ENCODE data around the gene TK2. TPM values are rescaled to one million over a fixed set of nuclear protein-coding genes. Genes with fewer than 3 reads are reported as not detected.
"Not testable (repeated sequence)": the region's sequence is repeated elsewhere in the genome, so short reads cannot be mapped to it uniquely, and the experiment has no call there.

TK2 gene
- total RNA-seq, result 10 to 100 TPM; 15.7 to 20.6 (median 16.6) TPM

- Histone ChIP-seq H3K36me3 (no peaks in the 10 kb centered on the region), H3K27me3 (no peaks in the 10 kb centered on the region), H3K9me3 (no peaks in the 10 kb centered on the region), H3K27ac (peak within 1 kb of the TSS; percentile 92 to 98 (median 94)), H3K4me1 (peaks cover 5 to 46% (median 37%) of the 10 kb centered on the region in 4 donors), H3K4me3 (peak within 1 kb of the TSS; percentile 69 to 99 (median 78))
- peak; percentile 75 for TF ChIP-seq POLR2A (IDR thresholded peaks at IDR 0.05)
- peak in 3 of 5 experiments; percentile 17 to 35 (median 25) for TF ChIP-seq CTCF (IDR thresholded peaks at IDR 0.05)
- TF ChIP-seq EP300 (IDR thresholded peaks at IDR 0.05; ENCODE audit: low read depth), result no peak
- peak in 2 of 3 donors; percentile 48 to 50 for TF ChIP-seq POLR2AphosphoS5 (IDR thresholded peaks at IDR 0.05)
- intact Hi-C loops (cut with DNase I; ENCODE audit: low total_unique reads) (no loop called here), in situ Hi-C loops (cut with MboI; ENCODE audit: low pct_ligation_motif_present in 1 of 4, low pct_unique_long_range_greater_than_20kb in 1 of 4, low sequenced_read_pairs in 3 of 4) (no loop called here)
- DNase-seq, result peak; percentile 71
- WGBS, 2 donors (ENCODE audit: low coverage in 1 of 2), result 7% methylated on average over 43 of the region's 80 CpGs; no CpG with 5 or more reads in 1 of the 2 donors
These were observed at the start of gene TK2 for GRCh38 chr16:66549284-66550131. Gene TK2 (minus strand): TSS chr16:66550122. CDS start chr16:66550061, 61 bp downstream.

GRCh38 chr16:66598111-66598510 lies 48.2 kb upstream of the TK2 start:
- in situ Hi-C loops (cut with MboI; ENCODE audit: low pct_ligation_motif_present in 1 of 4, low pct_unique_long_range_greater_than_20kb in 1 of 4, low sequenced_read_pairs in 3 of 4) (loop anchor here in 3 of 4 donors (25.0 kb wide), 2 partner anchors 111 to 186 kb away; no protein-coding TSS in a partner anchor), intact Hi-C loops (cut with DNase I; ENCODE audit: low total_unique reads) (no loop called here)
- H3K4me3 ChIP-seq, result no peak overlapping the region
- no peaks in the 10 kb centered on the region for H3K27me3 ChIP-seq
- H3K27ac ChIP-seq, result no peak overlapping the region
- H3K4me1 ChIP-seq, result no peaks in the 10 kb centered on the region
- no peaks in the 10 kb centered on the region for H3K9me3 ChIP-seq
- no peak for TF ChIP-seq POLR2AphosphoS5 (IDR thresholded peaks at IDR 0.05)
- no peak for TF ChIP-seq EP300 (IDR thresholded peaks at IDR 0.05; ENCODE audit: low read depth)
- no peak for TF ChIP-seq CTCF (IDR thresholded peaks at IDR 0.05)
- TF ChIP-seq POLR2A (IDR thresholded peaks at IDR 0.05), result no peak
- no peak for DNase-seq
- WGBS, 2 donors (ENCODE audit: low coverage in 1 of 2), result 79 to 92% methylated on average over 2 to 3 of the region's 3 CpGs
- H3K36me3 ChIP-seq, result no peaks in the 10 kb centered on the region

- Histone ChIP-seq H3K4me3 (no peak overlapping the region), H3K4me1 (no peaks in the 10 kb centered on the region), H3K27ac (no peak overlapping the region), H3K27me3 (no peaks in the 10 kb centered on the region), H3K9me3 (no peaks in the 10 kb centered on the region), H3K36me3 (no peaks in the 10 kb centered on the region)
- 57 to 76% methylated on average over 4 to 5 of the region's 5 CpGs for WGBS, 2 donors (ENCODE audit: low coverage in 1 of 2)
- no peak for DNase-seq
- no peak for TF ChIP-seq EP300 (IDR thresholded peaks at IDR 0.05; ENCODE audit: low read depth)
- no peak for TF ChIP-seq POLR2A (IDR thresholded peaks at IDR 0.05)
- no peak for TF ChIP-seq CTCF (IDR thresholded peaks at IDR 0.05)
- intact Hi-C loops (cut with DNase I; ENCODE audit: low total_unique reads) (no loop called here), in situ Hi-C loops (cut with MboI; ENCODE audit: low pct_ligation_motif_present in 1 of 4, low pct_unique_long_range_greater_than_20kb in 1 of 4, low sequenced_read_pairs in 3 of 4) (loop anchor here in 3 of 4 donors (25.0 kb wide), 2 partner anchors 110 to 185 kb away; no protein-coding TSS in a partner anchor)
These were observed 47.3 kb upstream of the TK2 start for GRCh38 chr16:66596986-66597848.

- intact Hi-C loops (cut with DNase I; ENCODE audit: low total_unique reads); H3K9me3 ChIP-seq; H3K4me1 ChIP-seq; H3K36me3 ChIP-seq; H3K4me3 ChIP-seq; H3K27ac ChIP-seq; H3K27me3 ChIP-seq; DNase-seq: not testable (repeated sequence)
- WGBS, 2 donors (ENCODE audit: low coverage in 1 of 2), result 98% methylated on average over 4 of the region's 4 CpGs; no CpG with 5 or more reads in 1 of the 2 donors
- in situ Hi-C loops (cut with MboI; ENCODE audit: low pct_ligation_motif_present in 1 of 4, low pct_unique_long_range_greater_than_20kb in 1 of 4, low sequenced_read_pairs in 3 of 4), result loop anchor here in 3 of 4 donors (25.0 kb wide), 2 partner anchors 109 to 184 kb away; no protein-coding TSS in a partner anchor
These were observed 46.6 kb upstream of the TK2 start for GRCh38 chr16:66596559-66596958.

Data from transverse colon (tissue), 4 donors.